Measurements from ENCODE around the gene KRTAP10-8.

GRCh38 chr21:44589094-44589493, 22.8 kb upstream of the KRTAP10-8 start:
- TF ChIP-seq, protein P1, sequence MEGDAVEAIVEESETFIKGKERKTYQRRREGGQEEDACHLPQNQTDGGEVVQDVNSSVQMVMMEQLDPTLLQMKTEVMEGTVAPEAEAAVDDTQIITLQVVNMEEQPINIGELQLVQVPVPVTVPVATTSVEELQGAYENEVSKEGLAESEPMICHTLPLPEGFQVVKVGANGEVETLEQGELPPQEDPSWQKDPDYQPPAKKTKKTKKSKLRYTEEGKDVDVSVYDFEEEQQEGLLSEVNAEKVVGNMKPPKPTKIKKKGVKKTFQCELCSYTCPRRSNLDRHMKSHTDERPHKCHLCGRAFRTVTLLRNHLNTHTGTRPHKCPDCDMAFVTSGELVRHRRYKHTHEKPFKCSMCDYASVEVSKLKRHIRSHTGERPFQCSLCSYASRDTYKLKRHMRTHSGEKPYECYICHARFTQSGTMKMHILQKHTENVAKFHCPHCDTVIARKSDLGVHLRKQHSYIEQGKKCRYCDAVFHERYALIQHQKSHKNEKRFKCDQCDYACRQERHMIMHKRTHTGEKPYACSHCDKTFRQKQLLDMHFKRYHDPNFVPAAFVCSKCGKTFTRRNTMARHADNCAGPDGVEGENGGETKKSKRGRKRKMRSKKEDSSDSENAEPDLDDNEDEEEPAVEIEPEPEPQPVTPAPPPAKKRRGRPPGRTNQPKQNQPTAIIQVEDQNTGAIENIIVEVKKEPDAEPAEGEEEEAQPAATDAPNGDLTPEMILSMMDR (tag by site-specific recombination; IDR thresholded peaks at IDR 0.05): no peak
- no peak for TF ChIP-seq PBX3 (CRISPR knock-in tag; IDR thresholded peaks at IDR 0.05)
- no peak for TF ChIP-seq MEIS1 (CRISPR knock-in tag; IDR thresholded peaks at IDR 0.05; ENCODE audit: borderline replicate concordance)
- TF ChIP-seq EGR2 (tag by site-specific recombination; IDR thresholded peaks at IDR 0.05; ENCODE audit: low read depth): no peak
- no peak for TF ChIP-seq ZNF76 (tag by site-specific recombination; IDR thresholded peaks at IDR 0.05; ENCODE audit: borderline replicate concordance, low read depth)
- TF ChIP-seq, protein P2, sequence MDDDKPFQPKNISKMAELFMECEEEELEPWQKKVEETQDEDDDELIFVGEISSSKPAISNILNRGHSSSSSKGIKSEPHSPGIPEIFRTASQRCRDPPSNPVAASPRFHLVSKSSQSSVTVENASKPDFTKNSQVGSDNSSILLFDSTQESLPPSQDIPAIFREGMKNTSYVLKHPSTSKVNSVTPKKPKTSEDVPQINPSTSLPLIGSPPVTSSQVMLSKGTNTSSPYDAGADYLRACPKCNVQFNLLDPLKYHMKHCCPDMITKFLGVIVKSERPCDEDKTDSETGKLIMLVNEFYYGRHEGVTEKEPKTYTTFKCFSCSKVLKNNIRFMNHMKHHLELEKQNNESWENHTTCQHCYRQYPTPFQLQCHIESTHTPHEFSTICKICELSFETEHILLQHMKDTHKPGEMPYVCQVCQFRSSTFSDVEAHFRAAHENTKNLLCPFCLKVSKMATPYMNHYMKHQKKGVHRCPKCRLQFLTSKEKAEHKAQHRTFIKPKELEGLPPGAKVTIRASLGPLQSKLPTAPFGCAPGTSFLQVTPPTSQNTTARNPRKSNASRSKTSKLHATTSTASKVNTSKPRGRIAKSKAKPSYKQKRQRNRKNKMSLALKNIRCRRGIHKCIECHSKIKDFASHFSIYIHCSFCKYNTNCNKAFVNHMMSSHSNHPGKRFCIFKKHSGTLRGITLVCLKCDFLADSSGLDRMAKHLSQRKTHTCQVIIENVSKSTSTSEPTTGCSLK (tag by site-specific recombination; IDR thresholded peaks at IDR 0.05): no peak
- TF ChIP-seq REST (tag by site-specific recombination; IDR thresholded peaks at IDR 0.05): no peak
- no peak for TF ChIP-seq ZBTB44 (tag by site-specific recombination; IDR thresholded peaks at IDR 0.05)
- no peak for TF ChIP-seq YY1 (tag by site-specific recombination; IDR thresholded peaks at IDR 0.05)

Measured in HEK293 (cell line).